NCI-H526 treated with DMSO at 0.1 percent for 48 hours (cell line): ENCODE results near the gene ACTA2.
"Not testable (repeated sequence)": the region's sequence is repeated elsewhere in the genome, so short reads cannot be mapped to it uniquely, and the experiment has no call there.

Experiments
- DNase-seq: peaks from one replicate; lab custom pipeline; 2025; lab: John Stamatoyannopoulos, UW

Gene ACTA2

GRCh38 chr10:88949912-88950837, 2.4 kb downstream of the ACTA2 start:
- no peak for DNase-seq

GRCh38 chr10:88949051-88949450, 3.5 kb downstream of the ACTA2 start:
- DNase-seq: no peak

- DNase-seq: no peak
Observed at GRCh38 chr10:88946965-88947590, 5.5 kb downstream of the ACTA2 start.

- DNase-seq: no peak
Observed at GRCh38 chr10:88946200-88946599, 6.4 kb downstream of the ACTA2 start.

- DNase-seq: no peak
Observed at GRCh38 chr10:88944813-88945212, 7.8 kb downstream of the ACTA2 start.

- DNase-seq: no peak
Observed at GRCh38 chr10:88943778-88944177, 8.8 kb downstream of the ACTA2 start.

GRCh38 chr10:88941026-88941425, 11.5 kb downstream of the ACTA2 start:
- DNase-seq: no peak

GRCh38 chr10:88938938-88939337, 13.6 kb downstream of the ACTA2 start:
- DNase-seq: no peak

- DNase-seq: no peak
Observed at GRCh38 chr10:88938039-88938438, 14.5 kb downstream of the ACTA2 start.

- no peak for DNase-seq
Observed at GRCh38 chr10:88936656-88937055, 15.9 kb downstream of the ACTA2 start.

GRCh38 chr10:88934900-88935672, 17.5 kb downstream of the ACTA2 start:
- peak; percentile 48 for DNase-seq

GRCh38 chr10:88933564-88933963, 19.0 kb downstream of the ACTA2 start:
- DNase-seq: no peak

- DNase-seq: peak; percentile 60
Observed at GRCh38 chr10:88932539-88933256, 19.9 kb downstream of the ACTA2 start.

GRCh38 chr10:88932029-88932428, 20.5 kb downstream of the ACTA2 start:
- DNase-seq: not testable (repeated sequence)

GRCh38 chr10:88931548-88931947, 21.0 kb downstream of the ACTA2 start:
- DNase-seq: no peak

GRCh38 chr10:88928254-88928653, 24.3 kb downstream of the ACTA2 start:
- DNase-seq: no peak

- no peak for DNase-seq
Observed at GRCh38 chr10:88927416-88927690, 25.2 kb downstream of the ACTA2 start.

GRCh38 chr10:88926566-88927415, 25.8 kb downstream of the ACTA2 start:
- no peak for DNase-seq

- DNase-seq: no peak
Observed at GRCh38 chr10:88923520-88923919, 29.1 kb downstream of the ACTA2 start.

GRCh38 chr10:88922041-88922440, 30.5 kb downstream of the ACTA2 start:
- no peak for DNase-seq

- DNase-seq: no peak
Observed at GRCh38 chr10:88920986-88921593, 31.5 kb downstream of the ACTA2 start.
